Embryonic facial prominence (tissue), 1 donor: ENCODE data around the gene C1orf232.

ENCODE experiments used
- DNase-seq: peaks from one replicate; pipeline ENCODE4 v3.0.0-alpha.2; 2016; ENCODE audit errors: extremely low spot score

C1orf232 gene

GRCh38 chr1:26177182-26177684 lies 8.5 kb upstream of the C1orf232 start, which contains the start of gene CNKSR1:
Gene CNKSR1, plus strand, starts transcription at chr1:26177491. Its CDS starts 57 bp downstream, at chr1:26177548.
- no peak for DNase-seq

DNA sequence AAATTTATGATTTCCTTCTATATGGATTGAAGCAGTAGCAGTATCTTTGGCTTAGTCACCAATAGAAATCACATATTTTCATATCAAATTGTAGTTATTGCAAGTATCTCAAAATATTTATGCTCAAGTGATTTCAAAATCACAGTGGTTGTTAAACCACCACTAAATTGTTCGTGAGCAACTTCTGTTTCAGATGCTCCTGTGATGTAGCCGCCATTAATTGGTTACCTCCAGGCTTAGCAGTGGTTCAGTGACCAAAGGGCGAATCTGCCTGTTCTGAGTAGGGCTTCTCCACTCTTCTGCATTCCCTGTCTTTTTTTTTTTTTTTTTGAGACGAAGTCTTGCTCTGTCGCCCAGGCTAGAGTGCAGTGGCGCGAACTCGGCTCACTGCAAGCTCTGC lies 6.6 kb upstream of the C1orf232 start:
- no peak for DNase-seq

DNA sequence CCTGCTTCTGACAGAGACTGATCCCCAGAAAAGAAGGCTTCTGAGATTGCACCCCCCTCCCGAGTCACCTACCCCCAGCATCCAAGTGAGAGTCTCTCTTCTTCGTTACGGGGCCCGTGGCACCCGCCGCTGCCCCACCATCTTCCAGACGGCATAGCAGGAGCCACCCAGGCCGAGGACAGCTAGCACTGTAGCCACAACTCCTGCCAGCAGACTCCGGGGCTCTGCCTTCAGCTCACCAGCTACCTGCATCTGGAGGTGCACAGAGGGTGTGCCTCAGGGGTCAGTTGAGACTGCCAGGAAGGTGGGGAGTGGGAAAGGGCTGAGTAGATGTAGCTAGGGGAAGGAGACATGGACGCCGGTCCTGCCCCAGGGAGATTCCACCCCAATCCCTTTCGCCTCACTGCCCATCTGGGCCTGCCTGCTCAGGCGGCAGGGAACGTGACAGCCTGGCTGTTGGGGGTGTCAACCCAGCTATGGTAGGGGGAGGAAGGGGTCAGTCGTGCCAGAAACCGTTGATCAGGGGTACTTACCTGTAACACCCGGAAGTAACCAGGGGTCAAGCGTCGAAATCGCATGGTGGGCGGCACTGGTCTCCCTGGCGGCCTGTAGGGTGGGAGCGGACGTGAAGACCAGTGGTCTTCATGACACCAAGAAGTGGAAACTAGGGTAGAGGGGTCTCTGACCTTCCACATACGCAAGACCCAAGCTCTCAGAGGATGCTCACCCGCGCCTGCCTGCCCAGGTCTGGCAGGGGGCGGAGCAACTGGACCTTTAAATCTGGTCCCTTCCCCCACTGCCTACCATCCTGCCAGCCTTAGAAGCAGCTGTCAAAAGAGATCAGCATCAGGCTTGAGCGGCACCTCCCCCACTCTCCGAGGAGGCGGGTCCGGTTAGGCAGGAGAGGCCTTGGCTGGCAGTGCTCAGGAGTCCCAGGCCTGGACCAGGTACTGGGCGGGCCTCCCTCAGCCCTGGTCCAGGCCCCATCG lies 2.6 kb upstream of the C1orf232 start, which contains the start of gene ZNF593OS:
ZNF593OS (minus strand) TSS at position 749 of the 989 bp plus-strand sequence; CDS start at position 578, 171 bp downstream.
- DNase-seq = no peak

GRCh38 chr1:26170472-26170821 lies 1.7 kb upstream of the C1orf232 start:
- DNase-seq = no peak

DNA sequence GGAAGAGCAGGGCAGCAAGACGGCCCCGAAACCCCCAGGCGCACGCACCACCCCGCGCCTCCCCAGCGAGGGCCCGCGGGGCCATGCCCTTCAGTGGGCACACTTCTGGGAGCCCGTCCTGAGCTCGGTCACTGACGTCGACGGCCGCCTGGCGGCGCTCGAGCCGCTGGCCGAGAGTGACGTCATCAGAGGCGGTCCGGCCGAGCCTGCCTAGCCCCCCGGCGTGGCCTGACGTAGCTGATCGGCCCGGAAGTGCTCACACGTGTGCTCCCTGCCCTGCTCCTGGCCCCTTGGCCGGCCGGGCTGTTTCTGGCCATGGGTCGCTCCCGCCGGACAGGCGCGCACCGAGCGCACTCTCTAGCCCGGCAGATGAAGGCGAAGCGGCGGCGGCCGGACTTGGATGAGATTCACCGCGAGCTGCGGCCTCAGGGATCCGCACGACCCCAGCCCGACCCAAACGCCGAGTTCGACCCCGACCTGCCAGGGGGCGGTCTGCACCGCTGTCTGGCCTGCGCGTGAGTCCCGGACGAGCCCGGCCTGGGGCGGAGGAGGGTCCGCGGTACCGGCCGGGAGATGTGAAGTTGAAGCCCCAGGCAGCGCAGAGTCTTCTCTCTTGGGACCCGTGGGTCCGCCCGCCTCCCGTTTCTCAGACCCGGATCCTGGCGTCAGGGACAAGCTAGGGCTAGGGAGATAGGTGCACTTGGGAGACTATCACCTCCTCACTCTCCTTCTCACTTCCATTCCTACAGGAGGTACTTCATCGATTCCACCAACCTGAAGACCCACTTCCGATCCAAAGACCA lies 1.1 kb upstream of the C1orf232 start, which contains the start of gene ZNF593:
ZNF593 (plus strand) TSS at position 240 of the 803 bp plus-strand sequence; CDS start at position 316, 76 bp downstream.
- DNase-seq = peak; percentile 88

DNA sequence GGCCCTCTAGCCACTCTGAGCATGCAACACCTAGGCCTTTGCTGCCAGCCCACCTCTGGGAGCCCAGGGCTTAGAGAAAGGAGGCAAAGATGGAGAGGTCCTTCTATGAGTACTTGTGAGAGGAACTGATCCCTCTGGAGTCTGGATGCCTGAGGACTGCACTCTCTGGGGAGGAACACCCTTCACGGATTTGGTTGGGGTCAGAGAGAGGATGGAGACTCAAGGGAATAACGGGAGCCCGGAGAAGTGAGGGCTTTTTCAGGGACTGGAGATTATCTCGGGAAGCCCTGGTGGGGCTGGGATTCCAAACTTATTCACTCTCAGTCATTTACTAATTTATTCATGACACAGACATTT lies 413 bp upstream of the C1orf232 start:
- no peak for DNase-seq

DNA sequence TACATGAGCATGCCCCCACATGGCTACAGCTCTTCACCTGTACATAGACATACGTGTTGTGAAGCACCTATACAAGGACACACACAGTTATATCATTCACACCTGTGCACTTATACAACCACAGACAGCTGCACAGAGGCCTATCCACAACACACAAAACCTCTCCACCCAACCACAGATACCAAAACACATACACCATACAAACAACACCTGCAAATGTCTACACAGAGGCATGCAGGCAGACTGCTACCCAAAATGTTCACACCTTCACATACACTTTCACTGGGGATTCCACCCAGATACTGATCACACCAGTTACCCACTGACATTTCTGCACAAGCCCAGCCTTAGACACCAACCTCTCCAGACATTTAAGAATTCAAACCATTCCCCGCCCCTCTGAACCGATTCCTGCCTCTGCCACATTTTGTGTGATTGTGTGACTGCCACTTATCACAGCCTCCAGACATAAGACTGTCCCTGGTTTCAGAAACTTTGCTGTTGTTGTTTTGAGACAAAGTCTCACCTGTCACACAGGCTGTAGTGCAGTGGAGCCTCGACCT lies 2.0 kb downstream of the C1orf232 start:
- DNase-seq = no peak

GRCh38 chr1:26164861-26165842 lies 3.6 kb downstream of the C1orf232 start:
- no peak for DNase-seq

DNA sequence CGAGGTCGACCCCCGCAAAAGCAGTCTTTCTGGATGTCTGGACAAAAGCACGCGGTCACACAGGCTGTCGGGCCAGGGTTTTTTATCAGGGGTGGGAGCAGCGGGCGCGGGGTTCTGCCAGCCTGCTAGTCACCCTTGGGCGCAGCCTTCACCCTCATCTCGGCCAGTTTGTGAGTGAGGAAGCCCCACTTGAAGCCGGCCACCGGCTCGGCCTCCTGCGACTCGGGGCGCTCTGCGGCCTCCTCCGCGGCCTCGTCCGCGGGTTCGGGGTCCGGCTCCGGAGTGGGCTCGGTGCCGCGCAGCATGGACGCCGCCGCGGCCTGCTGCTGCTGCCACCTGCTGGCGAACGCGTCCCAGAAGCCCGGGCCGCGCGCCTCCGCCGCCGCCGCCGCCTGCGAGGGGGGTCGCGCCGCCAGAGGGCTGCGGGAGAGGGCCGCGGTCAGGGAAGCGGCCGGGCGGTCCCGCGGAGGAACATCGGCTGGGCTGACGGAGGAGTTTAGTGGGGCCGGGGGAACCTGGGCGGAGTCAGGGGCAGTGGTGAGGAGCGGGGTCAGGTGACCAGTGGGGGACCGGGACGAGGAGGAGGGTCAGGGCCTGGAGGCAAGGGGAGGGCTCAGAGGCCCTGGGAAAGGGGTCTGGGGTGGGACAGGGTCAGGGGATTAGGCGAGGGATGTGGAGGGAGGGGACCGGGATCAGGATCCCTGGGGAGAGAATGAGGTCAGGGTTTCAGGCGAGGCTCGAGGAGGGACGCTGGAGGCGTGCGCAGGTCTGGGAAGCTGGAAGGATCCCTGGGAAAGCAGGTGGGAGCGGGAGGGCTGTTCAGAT lies 4.5 kb downstream of the C1orf232 start:
- DNase-seq = no peak

GRCh38 chr1:26163684-26164035 lies 5.1 kb downstream of the C1orf232 start:
- no peak for DNase-seq

DNA sequence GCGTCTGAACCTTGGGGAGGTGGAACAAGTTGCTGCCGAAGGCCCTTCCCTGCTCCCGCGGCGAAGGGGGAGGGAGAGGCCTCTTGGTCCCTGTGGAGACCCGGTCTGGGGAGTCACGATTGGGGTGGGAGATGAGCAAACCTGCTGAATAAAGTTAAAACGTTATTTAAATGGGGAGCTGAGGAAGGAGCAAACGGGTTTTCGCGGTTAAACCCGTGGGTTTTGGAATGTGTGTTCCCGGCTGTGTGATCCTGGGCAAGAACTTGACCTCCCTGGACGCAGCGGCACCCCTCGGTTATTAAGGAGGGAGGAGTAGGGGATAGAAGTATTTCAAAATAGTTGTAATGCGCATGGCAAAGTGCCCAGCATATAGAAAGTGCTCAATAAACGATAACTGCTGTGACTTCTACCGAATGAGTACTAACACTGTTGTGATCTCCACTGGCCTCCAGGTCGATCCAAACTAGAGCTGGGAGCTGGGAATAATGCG lies 6.5 kb downstream of the C1orf232 start:
- no peak for DNase-seq

GRCh38 chr1:26161415-26162219 lies 7.1 kb downstream of the C1orf232 start:
- DNase-seq = no peak

GRCh38 chr1:26160527-26161414 lies 8.0 kb downstream of the C1orf232 start:
- no peak for DNase-seq

DNA sequence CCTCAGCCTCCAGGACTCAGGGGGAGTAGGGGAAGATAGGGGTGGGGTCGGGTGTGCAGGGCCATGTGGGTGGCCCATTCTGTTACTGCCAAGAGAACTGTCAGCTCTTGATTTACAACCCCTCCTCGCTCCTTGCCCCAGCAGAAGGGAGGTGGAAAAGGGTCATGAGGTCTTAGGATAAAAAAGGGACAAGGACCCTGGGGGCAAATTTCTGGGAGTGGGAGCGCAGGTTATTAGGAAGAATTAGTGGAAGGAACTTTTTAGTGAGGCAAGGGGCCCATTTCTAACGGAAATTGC lies 9.1 kb downstream of the C1orf232 start:
- no peak for DNase-seq

DNA sequence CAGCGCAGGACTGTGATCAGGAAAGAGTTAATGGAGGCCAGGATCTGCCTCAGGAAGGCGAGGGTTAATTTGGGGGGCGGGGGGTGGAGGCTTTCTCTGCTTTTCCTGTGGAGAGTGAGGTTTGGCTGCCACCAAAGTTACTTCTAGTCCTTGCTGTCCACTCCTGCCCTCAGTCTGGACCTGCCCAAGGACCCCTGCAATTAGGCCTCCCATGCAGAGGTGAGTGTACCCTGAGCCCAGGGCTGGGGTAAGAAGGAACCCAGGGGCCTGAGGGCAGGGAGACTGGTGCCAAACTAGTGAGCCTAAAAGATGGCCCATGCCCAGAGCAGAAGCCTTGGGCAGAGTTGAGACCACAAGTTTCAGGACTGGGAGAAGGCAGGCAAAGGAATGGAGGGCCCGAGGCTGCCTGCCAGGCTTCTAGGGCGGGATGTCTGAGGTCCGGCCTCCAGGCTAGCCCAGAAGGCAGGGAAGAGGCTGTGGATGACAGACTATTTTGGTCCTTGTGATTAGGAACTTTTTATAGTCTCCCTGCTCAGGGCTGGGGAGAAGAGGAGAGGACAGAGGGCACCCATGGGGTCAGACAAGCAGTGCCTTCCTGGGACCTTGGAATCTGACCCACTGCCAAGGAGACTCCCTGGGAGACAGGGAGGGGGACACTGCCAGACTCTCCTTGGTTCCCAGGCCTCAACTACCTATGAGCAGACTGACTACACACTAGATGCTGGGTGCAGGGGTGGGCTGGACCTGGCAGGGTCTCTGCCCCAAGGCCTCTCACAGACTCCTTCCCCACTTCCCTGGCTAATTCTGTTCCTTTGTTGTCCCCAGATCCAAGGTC lies 9.6 kb downstream of the C1orf232 start, which contains the start of gene FAM110D:
FAM110D (plus strand) TSS at position 172 of the 835 bp plus-strand sequence. CDS start 2,213 bp downstream, outside the sequence.
- DNase-seq = no peak

GRCh38 chr1:26158271-26158907 lies 10.4 kb downstream of the C1orf232 start:
- DNase-seq = no peak
